GM21717 (cell line): ENCODE data around the gene TEX53.

Source experiments
- ATAC-seq: cut with Tn5 transposase; IDR thresholded peaks from one replicate; pipeline ENCODE4 v1.9.1; 2021; ENCODE audit warnings: mild to moderate bottlenecking, moderate library complexity; ENCODE audit not compliant: unreplicated experiment

Gene TEX53

DNA sequence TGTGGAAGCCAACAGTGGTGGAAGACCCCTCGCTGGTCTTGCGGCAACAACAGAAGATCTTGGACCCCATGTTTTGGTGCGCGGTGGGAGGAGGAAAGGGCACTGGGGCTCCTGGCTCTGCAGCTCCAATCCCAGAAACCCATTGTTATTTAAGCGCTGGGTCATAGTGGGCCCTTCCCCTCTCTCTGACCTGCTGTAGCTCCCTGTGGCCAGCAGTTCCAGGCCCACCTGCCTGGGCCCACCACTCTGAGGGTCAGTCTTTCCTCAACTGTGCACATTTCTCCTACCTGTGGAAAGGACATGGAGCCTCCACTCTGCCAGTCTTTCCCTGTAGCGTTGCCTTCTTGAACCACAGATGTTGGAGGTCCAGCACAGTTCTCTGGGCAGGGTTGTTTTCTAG is at the start of gene TEX53:
TSS of gene TEX53 (minus strand) at position 101 of the 400 bp plus-strand sequence. CDS start at position 70, 31 bp downstream.
- no peak for ATAC-seq

DNA sequence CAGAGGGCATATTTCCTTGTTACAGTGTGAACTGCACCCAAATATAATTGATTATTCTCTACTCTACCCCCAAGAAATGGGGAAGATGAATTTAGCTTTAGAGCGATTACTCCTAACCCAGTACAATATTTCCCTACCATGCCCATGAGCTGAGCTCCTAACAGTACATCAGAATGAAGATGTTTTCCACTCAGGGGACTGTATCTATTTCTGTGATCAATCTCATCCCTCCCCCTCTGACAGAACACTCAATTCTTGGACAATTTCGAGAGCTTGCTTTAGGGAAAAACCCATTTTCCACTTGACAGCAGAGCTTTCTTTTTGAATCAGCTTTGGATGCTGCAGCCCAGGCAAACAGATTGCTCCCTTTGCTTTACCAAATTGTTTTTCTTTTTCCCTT is 49.1 kb upstream of the TEX53 start:
- no peak for ATAC-seq

DNA sequence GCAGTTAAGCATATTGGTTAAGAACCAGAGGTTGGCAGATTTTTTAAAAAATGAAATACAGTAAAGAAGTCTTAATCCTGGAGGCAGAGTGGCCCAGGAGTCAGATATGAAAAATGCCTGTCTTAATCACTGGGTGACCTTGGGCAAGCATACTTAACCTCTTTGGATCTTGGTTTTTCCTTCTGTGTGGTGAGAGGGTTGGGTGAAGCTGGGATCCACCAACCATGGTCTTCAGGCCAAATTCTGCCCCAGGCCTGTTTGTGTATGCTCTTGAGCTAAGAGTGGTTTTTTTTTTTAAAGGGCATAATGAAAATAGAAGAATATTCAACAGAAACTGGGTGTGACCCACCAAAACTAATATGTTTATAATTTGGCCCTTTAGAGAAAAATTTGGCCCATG is 44.4 kb upstream of the TEX53 start:
- ATAC-seq, result no peak

DNA sequence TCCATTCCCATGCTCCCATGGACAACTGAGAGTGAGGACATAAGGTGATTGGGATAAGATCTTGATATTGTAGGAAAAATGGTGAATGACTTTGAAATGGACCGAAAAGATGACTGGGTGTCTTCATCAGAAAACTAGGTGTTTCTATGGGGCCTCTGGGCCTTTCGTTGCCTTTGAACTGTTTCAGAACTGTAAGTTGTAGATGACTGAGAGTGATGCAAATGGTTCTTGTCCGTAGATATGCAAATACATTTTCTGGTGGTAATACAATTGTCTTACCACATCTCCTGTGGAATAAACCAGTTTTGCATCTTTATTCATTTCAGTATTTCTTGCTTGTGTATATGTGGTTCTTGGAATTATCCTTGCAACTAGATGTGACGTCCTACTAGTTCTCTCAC is 40.3 kb upstream of the TEX53 start:
- ATAC-seq, result peak; percentile 44

DNA sequence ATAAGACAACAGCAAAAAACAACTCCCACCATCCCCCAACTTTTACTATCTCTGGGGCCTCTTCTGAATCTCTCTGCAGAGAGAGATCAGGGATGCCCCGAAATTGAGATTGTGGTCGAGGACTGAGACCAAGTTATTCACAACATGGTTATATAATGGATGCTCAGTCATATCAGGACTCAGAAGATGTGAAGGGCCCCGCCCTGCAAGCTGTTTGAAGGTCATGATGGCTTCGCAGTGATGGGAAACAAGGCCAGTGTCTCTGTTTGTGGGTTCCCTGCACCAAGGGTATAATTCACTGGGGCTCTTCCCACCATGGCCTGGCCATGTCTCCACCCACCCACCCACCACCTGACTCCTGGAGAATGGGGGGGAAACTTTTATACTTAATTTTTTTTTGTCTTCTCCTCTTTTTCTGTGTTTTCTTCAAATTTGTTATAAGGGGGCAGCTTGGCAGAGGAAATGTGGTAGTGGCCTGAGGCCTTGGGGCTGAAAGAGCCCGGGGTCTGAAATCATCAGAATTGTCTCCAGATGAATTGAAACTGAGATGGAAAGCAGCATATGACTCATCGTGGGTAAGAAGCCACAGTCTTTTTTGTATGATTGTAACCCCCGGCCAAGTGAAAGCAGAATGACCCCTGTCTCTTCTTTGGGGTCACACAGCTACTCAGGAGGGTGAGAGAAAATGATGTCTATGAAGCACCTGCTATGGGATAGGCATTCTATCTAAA is 39.4 kb upstream of the TEX53 start:
- peak; percentile 71 for ATAC-seq

DNA sequence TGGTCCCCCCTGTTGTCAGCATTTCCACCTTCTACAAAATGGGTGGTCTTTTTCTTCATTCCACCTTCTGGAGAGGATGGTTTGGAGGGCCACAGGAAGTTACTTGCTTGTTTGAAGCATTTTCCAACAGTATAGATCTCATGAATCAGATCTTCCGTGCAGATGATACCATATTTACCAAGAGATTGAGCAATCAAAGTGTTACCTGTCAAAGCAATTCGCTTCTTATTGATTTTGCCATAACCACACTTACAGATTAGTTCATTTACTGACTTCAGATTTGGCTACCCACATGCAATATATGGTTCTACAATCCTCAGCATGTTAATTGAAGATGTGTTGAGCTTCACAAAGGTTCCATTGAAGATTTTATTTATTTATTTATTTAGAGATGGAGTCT is 38.3 kb upstream of the TEX53 start:
- no peak for ATAC-seq

DNA sequence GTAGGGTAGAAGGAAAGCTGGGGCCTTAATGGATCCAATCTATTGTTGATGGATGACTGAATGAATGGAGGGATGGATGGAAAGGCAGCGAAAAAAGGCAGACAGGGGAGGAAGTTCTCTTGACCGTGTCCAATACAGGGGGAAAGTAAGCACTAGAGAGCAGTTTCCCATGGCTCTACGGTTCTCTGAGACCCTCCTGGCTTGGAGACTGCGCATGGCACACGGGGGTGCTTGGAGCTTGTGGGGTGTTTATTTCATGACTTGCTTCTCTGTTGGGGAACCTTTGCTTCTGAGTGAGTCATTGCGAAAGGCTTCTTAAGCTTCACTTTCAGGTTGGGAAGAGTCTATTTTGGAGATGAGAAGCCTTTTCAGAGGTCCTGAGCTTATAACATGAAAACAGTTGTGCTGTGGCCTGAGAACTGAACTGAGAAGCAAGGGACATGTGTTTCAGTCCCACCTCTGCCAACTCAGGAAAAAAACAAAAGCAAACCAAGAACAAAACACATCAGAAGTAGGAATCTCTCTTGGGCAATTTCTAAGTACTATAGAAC is 37.2 kb upstream of the TEX53 start:
- peak; percentile 37 for ATAC-seq

DNA sequence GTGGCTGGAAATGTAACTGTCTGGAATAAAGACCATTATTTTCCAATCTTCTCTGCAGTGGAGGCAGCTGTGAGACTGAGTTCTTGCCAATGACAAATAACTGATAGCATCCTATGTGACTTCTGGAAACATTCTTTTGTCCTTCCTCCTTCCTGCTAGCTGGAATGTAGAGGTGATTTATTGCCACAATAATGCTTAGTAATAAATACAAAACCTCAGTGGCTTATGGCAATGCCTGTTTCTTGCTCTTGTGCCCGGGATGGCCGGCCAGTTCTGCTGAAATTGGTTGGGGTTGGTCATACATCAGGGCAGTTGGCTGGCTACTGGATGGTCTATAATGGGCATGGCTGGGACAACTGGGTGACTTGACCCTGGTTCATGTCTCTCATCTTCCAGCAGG is 36.5 kb upstream of the TEX53 start:
- ATAC-seq, result no peak

DNA sequence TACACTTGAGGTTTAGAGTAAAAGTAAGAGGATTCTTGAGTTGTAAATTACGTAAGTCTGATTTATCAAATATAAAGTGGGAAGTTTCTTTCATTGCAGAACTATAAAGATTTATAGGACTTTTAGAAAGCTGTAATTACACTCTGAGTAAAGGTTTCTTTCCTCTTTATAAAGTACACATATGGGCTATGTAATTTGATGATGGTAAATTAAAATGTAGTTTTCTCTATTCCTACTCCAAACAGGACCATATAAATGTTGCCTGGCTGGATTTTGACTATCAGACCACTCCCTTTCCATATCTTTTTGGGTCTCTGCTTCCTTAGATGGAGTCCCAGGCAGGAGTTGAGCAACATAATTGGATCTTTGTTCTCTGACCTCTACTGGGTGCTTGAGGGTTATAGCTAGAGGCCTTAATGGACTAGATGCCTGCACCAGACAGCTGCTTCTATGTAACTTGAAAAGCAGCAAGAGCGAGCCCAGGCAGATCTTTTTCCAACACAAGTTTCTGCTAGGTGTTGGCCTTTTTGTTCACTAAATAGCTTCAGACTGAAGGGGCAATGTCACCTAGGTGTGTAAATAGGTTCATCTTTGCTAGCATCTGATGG is 35.7 kb upstream of the TEX53 start:
- ATAC-seq, result no peak

DNA sequence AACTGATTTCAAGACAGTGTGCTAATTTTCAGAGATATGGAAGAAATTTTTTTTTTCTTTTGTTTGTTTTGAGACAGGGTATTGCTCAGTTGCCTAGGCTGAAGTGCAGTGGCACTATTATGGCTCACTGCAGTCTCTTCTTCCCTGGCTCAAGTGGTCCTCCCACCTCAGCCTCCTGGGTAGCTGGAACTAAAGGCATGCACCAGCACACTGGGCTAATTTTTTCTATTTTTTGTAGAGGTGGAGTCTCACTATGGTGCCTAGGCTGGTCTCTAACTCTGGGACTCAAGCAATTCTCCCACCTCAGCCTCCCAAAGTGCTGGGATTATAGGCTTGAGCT is 34.3 kb upstream of the TEX53 start:
- no peak for ATAC-seq

DNA sequence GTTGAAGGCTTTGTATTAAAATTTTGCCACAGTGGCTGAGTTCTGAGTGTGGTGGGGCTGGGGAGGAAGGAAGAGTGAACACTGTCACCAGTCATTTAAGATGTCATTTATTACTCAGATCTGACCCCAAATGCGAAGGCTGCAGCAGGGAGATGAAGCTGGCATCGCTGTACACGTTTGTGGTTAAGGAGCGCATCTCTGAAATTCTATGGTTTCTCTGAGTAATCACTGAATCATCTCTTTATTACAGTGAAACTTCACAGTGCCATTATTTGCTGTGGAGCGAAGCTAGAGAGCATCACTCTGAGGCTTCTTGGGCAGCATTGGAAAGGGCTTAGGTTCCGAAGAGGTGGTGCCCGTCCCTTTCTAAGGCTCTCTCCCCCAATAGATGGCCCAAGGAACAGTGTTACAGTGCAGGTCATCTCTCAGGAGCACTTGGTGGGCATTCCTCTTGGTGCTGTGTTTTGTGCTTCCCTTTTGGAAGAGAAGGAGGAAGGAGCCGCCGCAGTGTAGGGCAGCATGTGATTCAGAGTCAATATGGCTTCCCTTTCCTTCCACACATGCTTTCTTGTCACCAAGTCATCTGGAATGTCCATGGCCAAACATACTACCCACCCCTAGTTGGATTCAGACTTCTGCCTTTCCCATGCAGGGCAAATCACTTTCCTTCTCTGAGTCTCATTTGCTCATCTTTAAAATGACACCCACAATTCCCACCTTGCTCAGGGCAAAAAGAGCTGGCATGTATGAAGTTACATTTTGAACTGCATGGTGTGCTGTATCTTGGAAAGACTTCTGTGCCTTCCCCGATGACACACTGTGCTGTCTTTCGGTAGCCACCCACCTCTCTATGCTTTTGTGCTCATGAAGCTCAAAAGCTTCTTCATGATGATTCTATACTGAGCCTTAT is 33.7 kb upstream of the TEX53 start:
- ATAC-seq, result peak; percentile 82

DNA sequence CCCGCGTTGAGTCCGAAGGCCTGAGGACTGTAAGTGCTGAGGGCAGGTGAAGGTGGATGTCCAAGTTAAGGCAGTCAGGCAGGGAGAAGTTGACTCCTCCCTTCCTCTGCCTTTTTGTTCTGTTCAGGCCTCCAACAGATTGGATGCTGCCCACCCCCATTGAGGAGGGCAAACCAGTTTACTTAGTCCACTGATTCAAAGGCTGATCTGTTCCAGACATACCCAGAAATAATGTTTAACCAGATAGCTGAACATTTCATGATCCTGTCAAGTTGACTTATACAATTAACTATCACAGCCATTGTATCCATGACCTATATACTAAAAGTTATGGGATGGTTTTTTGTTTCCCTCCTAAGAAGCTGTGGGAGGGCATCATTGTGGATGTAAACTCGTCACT is 32.7 kb upstream of the TEX53 start:
- no peak for ATAC-seq

DNA sequence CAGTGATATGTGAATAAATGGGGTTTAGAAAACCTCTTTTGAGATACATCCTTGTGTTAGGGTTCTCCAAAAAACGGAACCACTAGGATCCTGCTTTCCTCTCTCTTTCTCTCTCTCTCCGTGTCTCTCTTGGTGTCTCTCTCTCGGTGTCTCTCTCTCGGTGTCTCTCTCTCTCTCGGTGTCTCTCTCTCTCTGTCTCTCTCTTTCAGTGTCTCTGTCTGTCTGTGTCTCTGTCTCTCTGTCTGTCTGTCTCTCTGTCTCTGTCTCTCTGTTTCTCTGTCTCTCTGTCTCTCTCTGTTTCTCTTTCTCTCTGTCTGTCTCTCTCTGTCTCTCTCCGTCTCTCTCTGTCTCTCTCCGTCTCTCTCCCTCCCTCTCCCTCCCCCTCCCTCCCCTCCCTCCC is 32.2 kb upstream of the TEX53 start:
- no peak for ATAC-seq

DNA sequence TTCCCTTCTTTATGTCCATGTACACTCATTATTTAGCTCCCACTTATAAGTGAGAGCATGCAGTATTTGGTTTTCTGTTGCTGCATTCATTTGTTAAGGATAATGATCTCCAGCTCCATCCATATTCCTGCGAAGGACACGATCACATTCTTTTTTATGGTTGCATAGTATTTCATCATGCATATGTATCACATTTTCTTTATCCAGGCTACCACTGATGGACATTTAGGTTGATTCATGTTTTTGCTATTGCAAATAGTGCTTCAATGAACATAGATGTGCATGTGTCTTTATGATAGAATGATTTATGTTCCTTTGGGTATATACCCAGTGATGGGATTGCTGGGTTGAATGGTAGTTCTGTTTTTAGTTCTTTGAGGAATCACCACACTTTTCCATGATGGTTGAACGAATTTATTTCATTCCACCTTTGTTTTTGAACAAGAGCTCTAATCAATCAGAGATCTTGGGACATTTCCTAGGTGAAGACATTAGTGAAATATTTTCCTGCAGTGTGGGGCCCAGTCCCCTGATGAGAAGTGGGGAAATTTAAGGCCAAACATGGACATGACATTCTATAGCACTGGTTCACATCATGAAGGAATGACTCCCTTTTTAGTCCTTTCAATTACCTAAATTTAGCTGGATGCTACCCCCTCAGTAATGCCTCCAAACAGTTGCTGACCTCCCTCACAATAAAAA is 31.5 kb upstream of the TEX53 start:
- no peak for ATAC-seq

DNA sequence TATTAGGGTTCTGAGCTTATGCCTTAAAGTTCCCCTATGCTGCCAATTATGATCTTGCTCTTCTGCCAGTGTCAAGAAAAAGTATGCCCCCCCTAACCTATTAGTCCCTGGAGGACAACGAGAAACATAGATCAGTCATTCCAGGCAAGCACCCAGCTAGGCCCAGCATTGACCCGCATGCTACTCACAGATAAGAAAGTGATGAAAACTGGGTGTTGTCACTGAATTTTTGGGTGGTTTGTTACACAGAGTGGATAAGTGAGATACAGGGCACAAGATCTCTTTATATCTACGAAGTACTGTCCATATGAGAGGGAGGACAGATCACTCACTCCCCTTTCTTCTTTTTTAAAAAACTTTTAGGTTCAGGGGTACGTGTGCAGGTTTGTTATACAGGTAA is 30.8 kb upstream of the TEX53 start:
- no peak for ATAC-seq

DNA sequence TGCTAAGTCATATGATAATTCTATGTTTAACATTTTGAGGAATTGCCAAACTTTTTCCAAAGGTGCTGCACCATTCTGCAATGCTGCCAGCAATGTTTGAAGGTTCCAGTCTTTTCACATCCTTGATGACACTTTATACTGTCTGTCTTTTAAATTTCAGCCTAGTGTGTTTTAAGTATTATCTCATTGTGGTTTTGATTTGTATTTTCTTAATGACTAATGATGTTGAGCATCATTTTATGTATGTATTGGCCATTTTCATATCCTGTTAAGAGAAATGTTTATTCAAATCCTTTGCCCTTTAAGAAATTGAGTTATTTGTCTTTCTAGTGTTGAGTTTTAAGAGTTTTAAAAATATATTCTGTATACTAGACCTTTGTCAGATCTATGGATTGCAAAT is 29.4 kb upstream of the TEX53 start:
- ATAC-seq, result no peak

DNA sequence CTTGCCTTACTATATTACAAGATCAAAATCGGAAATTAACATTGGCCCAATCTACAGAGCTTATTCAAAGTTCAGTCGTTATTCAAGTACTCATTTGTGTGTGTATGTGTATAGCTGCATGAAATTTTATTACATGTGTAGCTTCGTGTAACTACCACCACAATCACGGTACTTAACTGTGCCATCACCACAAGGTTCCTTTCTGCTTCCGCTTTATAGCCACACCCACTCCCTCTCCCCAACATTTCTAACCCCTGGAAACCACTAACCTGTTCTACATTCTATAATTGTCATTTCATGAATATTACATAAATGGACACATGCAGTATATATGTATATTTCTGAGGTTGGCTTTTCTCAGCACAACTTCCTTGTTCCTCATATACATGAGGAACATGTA is 28.3 kb upstream of the TEX53 start:
- ATAC-seq, result no peak

DNA sequence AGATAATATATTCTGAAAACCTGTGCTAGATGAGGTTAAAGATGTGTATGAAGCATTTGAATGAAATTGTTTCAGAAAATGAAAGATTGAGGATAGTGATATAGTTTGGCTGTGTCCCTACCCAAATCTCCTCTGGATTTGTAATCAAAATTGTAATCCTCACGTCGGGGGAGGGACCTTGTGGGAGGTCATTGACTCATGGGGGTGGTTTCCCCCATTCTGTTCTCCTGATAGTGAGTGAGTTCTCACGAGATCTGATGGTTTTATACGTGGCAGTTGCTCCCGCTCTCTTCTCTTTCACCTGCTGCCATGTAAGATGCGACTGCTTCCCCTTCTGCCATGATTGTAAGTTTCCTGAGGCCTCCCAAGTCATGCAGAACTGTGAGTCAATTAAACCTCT is 26.4 kb upstream of the TEX53 start:
- ATAC-seq, result no peak

DNA sequence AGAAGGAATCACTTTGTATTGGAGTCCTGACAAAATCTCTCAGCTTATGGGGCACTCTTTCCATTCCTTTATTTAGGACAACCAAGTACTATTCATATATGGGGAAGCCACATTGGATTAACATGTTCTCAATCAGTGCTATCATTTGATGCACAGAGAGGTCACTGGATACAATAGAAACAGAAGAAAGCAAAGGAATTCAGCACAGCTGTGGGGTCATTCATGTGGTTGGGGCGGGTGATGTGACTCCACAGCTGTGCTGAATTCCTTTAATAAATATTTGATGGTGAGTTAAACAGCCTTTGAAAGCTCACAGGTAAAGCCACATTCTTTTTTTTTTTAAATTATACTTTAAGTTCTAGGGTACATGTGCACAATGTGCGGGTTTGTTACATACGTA is 25.2 kb upstream of the TEX53 start:
- ATAC-seq, result no peak

DNA sequence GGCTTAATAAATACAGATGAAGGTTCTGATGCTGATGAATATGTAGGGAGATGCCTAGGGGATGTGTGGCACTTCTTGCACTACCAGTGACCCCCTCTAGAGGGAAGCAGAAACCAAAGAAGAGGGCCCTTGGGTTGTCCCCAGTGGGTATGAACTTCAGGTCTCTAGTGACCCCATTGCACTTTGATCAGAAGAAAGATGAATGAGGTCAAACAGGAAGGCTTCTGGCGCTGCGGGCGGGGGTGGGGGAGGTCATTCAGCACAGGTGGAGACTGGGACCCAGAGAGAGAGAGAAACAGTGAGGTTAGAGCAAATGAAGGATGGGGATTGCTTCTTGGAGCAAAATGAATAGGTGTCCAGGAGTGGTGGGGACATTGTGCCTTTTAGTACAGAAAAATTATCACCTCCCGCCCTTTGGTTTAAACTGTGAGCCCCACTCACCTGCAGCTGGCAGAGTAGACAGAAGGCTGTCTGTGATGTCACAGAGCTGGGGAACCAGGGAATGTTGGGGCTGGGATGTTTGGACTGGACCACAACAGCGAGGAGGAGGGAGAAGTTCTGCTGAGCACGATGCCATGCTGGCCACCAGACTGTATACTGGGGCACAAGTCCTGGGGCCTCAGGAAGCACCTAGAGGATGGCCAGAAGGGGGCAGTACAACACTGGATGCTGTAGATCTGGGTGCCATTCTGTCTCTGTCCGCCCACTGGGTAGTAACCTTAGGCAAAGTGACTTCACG is 24.2 kb upstream of the TEX53 start, which contains the start of gene TEX48:
TSS of gene TEX48 (minus strand) at position 599 of the 739 bp plus-strand sequence. CDS start 10,469 bp downstream, outside the sequence.
- peak; percentile 92 for ATAC-seq
